ENCODE results near the gene WDR46.

WDR46 gene

GRCh38 chr6:33288921-33289783 is at the start of gene WDR46, which contains the start of gene PFDN6:
Gene WDR46 (minus strand): TSS chr6:33289239. CDS start chr6:33289170, 69 bp downstream.
Gene PFDN6 (plus strand): TSS chr6:33289601. CDS start chr6:33289857, 256 bp downstream.
- peak; percentile 98 for DNase-seq

- no peak for DNase-seq
Measured at GRCh38 chr6:33336495-33336894, 47.5 kb upstream of the WDR46 start.

- DNase-seq, result no peak
Measured at GRCh38 chr6:33335916-33336315, 46.9 kb upstream of the WDR46 start.

- no peak for DNase-seq
Measured at GRCh38 chr6:33333666-33334065, 44.6 kb upstream of the WDR46 start.

- DNase-seq, result no peak
Measured at GRCh38 chr6:33330736-33331135, 41.7 kb upstream of the WDR46 start.

- no peak for DNase-seq
Measured at GRCh38 chr6:33329058-33329457, 40.0 kb upstream of the WDR46 start.

GRCh38 chr6:33324125-33324524 is 35.1 kb upstream of the WDR46 start:
- no peak for DNase-seq

GRCh38 chr6:33323623-33323948 is 34.5 kb upstream of the WDR46 start:
- DNase-seq, result peak; percentile 67

GRCh38 chr6:33321227-33321626 is 32.2 kb upstream of the WDR46 start:
- no peak for DNase-seq

- DNase-seq, result no peak
Measured at GRCh38 chr6:33320315-33321181, 31.5 kb upstream of the WDR46 start.

- no peak for DNase-seq
Measured at GRCh38 chr6:33319939-33320314, 30.9 kb upstream of the WDR46 start.

GRCh38 chr6:33318426-33319073 is 29.5 kb upstream of the WDR46 start:
- DNase-seq, result no peak

- peak; percentile 99 for DNase-seq
Measured at GRCh38 chr6:33317669-33318425, 28.8 kb upstream of the WDR46 start, which contains the start of gene ZBTB22. Gene ZBTB22 (minus strand): TSS chr6:33317744. CDS start chr6:33316916, 828 bp downstream.

GRCh38 chr6:33317419-33317668 is 28.3 kb upstream of the WDR46 start:
- peak; percentile 76 for DNase-seq

GRCh38 chr6:33316603-33317418 is 27.8 kb upstream of the WDR46 start:
- no peak for DNase-seq

GRCh38 chr6:33315793-33316602 is 27.0 kb upstream of the WDR46 start:
- no peak for DNase-seq

GRCh38 chr6:33314943-33315792 is 26.1 kb upstream of the WDR46 start:
- DNase-seq, result peak; percentile 31

GRCh38 chr6:33314515-33314942 is 25.5 kb upstream of the WDR46 start:
- DNase-seq, result peak; percentile 73

- DNase-seq, result no peak
Measured at GRCh38 chr6:33313709-33314514, 24.9 kb upstream of the WDR46 start, which contains the start of gene TAPBP. Gene TAPBP (minus strand): TSS chr6:33314078. CDS start chr6:33314041, 37 bp downstream.

Measured in NCI-H2227 treated with DMSO at 0.1 percent for 48 hours (cell line).